CD4-positive, alpha-beta memory T cell (primary cell): ENCODE data around the gene IDH1. TPM values are rescaled to one million over a fixed set of nuclear protein-coding genes. Genes with fewer than 3 reads are reported as not detected.

Source experiments
- CTCF ChIA-PET: fragments of 350-600 bp; sonication (Branson Sonifier 250); formaldehyde crosslinking; loops from one replicate; lab custom pipeline; 2021; ENCODE audit warnings: inconsistent platforms; ENCODE audit not compliant: partially characterized antibody; lab: Charles Lee
- POLR2A ChIA-PET: fragments of 350-600 bp; sonication (Branson Sonifier 250); formaldehyde crosslinking; loops from one replicate; lab custom pipeline; 2021; ENCODE audit not compliant: partially characterized antibody; lab: Charles Lee
- DNase-seq, 5 donors: peaks; one replicate each; pipeline versions ENCODE4 v3.0.0 to v3.0.0-alpha.2; 2020 to 2022; ENCODE audit warnings: mixed read lengths in 1 of 5
- H3K27ac ChIP-seq: one replicate; pipeline ENCODE4 v1.7.0; 2013; ENCODE audit warnings: low read depth, low read length
- H3K27me3 ChIP-seq: 2 replicates; pipeline ENCODE4 v1.7.0; 2013; ENCODE audit warnings: mild to moderate bottlenecking, low read length, moderate library complexity; ENCODE audit not compliant: insufficient read depth
- H3K36me3 ChIP-seq: 2 replicates; pipeline ENCODE4 v1.7.0; 2013; ENCODE audit warnings: mild to moderate bottlenecking, low read length, moderate library complexity; ENCODE audit not compliant: insufficient read depth
- H3K4me1 ChIP-seq: 2 replicates; pipeline ENCODE4 v1.7.0; 2013; ENCODE audit warnings: mild to moderate bottlenecking, low read length, moderate library complexity; ENCODE audit not compliant: insufficient read depth
- H3K4me3 ChIP-seq, 2 donors: one replicate each; pipeline ENCODE4 v1.7.0; 2013; ENCODE audit warnings: low read length in 2 of 2, mild to moderate bottlenecking in 1 of 2
- H3K9me3 ChIP-seq, 2 donors: one replicate each; pipeline ENCODE4 v1.7.0; 2013; ENCODE audit warnings: low read length in 2 of 2, control low read depth in 1 of 2; ENCODE audit not compliant: control insufficient read depth in 1 of 2
- H3K27ac Mint-ChIP-seq, 7 donors: one replicate each; pipeline ENCODE4 v1.8.0; 2020 to 2021; ENCODE audit warnings: mixed read lengths in 7 of 7, mild to moderate bottlenecking in 6 of 7, inconsistent platforms in 3 of 7, moderate library complexity in 3 of 7
- H3K27me3 Mint-ChIP-seq, 2 donors: one replicate each; pipeline ENCODE4 v1.8.0; 2020 to 2021; ENCODE audit warnings: mixed read lengths in 2 of 2
- H3K36me3 Mint-ChIP-seq, 2 donors: one replicate each; pipeline ENCODE4 v1.8.0; 2020 to 2021; ENCODE audit warnings: mixed read lengths in 2 of 2, inconsistent platforms in 1 of 2, mild to moderate bottlenecking in 1 of 2
- H3K4me1 Mint-ChIP-seq, 4 donors: one replicate each; pipeline ENCODE4 v1.8.0; 2020 to 2021; ENCODE audit warnings: mixed read lengths in 4 of 4, mild to moderate bottlenecking in 1 of 4
- H3K4me3 Mint-ChIP-seq, 8 donors: one replicate each; pipeline ENCODE4 v1.8.0; 2020 to 2021; ENCODE audit warnings: mixed read lengths in 8 of 8, mild to moderate bottlenecking in 7 of 8, moderate library complexity in 6 of 8, inconsistent platforms in 3 of 8
- H3K9me3 Mint-ChIP-seq, 8 donors: one replicate each; pipeline ENCODE4 v1.8.0; 2020 to 2021; ENCODE audit warnings: mixed read lengths in 8 of 8, mild to moderate bottlenecking in 5 of 8, inconsistent platforms in 3 of 8, moderate library complexity in 1 of 8
- intact Hi-C: fragments of 100-400 bp; cut with micrococcal nuclease; formaldehyde crosslinking; loops from one replicate; pipeline ENCODE4 v1.15.1; 2023
- polyA plus RNA-seq, 2 donors: library from polyadenylated mRNA; unstranded; fragments of 300-500 nt; fragmentation: Illumina TruSeq; gene quantifications; one replicate each; pipeline ENCODE4 v1.2.3, GENCODE V29; 2021
- total RNA-seq, 2 experiments: library from RNA; stranded (reverse); gene quantifications; one replicate each; pipeline ENCODE4 v1.2.3, GENCODE V29; 2021

IDH1 gene
- 10 to 100 TPM; 25.6 to 25.9 TPM for total RNA-seq
- 1 to 10 TPM; 5.9 to 6.1 TPM for polyA plus RNA-seq

DNA sequence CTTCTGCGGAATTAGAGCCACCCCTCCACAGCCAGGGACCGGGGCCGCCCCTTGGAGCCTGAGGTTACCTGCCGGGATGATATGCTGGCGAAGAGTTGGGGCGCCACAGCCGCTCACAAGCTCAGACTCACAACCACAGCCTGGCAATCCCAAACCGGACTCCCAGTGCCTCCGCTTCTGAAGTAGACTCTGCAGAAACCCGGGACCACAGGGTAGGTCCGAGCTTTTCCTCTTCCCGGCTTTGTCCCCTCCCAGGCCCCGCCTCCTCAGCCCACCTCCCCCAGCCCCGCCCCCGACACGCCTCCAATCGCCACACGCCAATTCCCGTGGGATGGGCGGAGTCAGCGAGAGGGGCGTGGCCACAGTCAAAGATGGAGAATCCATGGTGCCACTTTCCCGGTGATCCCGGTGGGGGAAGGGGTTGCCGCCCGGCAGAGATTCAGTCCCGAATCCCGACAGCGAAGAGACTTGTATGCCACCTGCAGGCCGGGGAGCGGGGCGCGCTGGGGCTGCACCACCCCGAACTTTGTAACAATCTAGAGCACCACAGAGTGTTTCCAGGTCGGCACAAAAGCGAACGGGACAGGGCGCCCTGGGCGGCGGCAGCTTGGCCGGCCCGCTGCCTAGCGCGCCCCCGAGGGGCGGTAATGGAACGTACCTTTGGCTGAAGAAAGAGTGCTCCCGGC lies at the start of gene IDH1:
TSS of gene IDH1 (minus strand) at position 201 of the 686 bp plus-strand sequence. CDS start 3,520 bp downstream, outside the sequence.
- H3K27ac Mint-ChIP-seq, result peak within 1 kb of the TSS; percentile 79 to 94 (median 86)
- peak within 1 kb of the TSS; percentile 93 to 100 (median 98) for H3K4me3 Mint-ChIP-seq
- Histone ChIP-seq H3K4me1 (peaks cover 14% of the 10 kb centered on the region), H3K27ac (peak within 1 kb of the TSS; percentile 43), H3K36me3 (peaks cover 7% of the 10 kb centered on the region), H3K9me3 (no peaks in the 10 kb centered on the region), H3K27me3 (no peaks in the 10 kb centered on the region), H3K4me3 (peak within 1 kb of the TSS; percentile 91 to 92)
- H3K9me3 Mint-ChIP-seq, result peaks cover 0 to 3% (median 0%) of the 10 kb centered on the region in 8 donors
- peaks cover 13 to 36% of the 10 kb centered on the region in 2 donors for H3K36me3 Mint-ChIP-seq
- intact Hi-C loops, result loop anchor here (1.0 to 5.0 kb wide), 4 partner anchors 11 to 1488 kb away; partner anchors contain the start of genes CCNYL1, FASTKD2, MDH1B and PIKFYVE
- ChIA-PET CTCF (interaction anchor here (0.8 to 6.6 kb wide), 9 partner anchors 15 to 229 kb away, joined by 3 to 138 read pairs (median 4); partner anchors contain the start of gene PIKFYVE), POLR2A (interaction anchor here (1.1 to 5.2 kb wide), 4 partner anchors 11 to 544 kb away, joined by 3 to 94 read pairs (median 8); partner anchors contain the start of genes CCNYL1 and PIKFYVE)
- peak; percentile 85 to 92 (median 88) for DNase-seq
- no peaks in the 10 kb centered on the region for H3K27me3 Mint-ChIP-seq
- peaks cover 12 to 32% (median 18%) of the 10 kb centered on the region in 4 donors for H3K4me1 Mint-ChIP-seq

GRCh38 chr2:208304157-208304556 lies 49.3 kb upstream of the IDH1 start:
- Mint-ChIP-seq H3K27me3 (no peaks in the 10 kb centered on the region), H3K36me3 (peaks cover 62 to 66% of the 10 kb centered on the region in 2 donors), H3K27ac (no peak overlapping the region), H3K4me3 (no peak overlapping the region), H3K9me3 (no peaks in the 10 kb centered on the region), H3K4me1 (peaks cover 0 to 4% (median 3%) of the 10 kb centered on the region in 4 donors)
- CTCF ChIA-PET, result interaction anchor here (1.2 kb wide), 1 partner anchor 69 kb away, joined by 3 read pairs; no protein-coding TSS in a partner anchor
- DNase-seq, result no peak
- POLR2A ChIA-PET, result no interaction called here
- Histone ChIP-seq H3K4me1 (no peaks in the 10 kb centered on the region), H3K36me3 (peaks cover 37% of the 10 kb centered on the region), H3K27ac (no peak overlapping the region), H3K4me3 (no peak overlapping the region), H3K9me3 (no peaks in the 10 kb centered on the region), H3K27me3 (no peaks in the 10 kb centered on the region)
- intact Hi-C loops, result no loop called here

GRCh38 chr2:208300847-208301618 lies 46.2 kb upstream of the IDH1 start:
- no peaks in the 10 kb centered on the region for H3K4me1 ChIP-seq
- Mint-ChIP-seq H3K4me3 (no peak overlapping the region), H3K27ac (no peak overlapping the region), H3K9me3 (no peaks in the 10 kb centered on the region), H3K27me3 (no peaks in the 10 kb centered on the region), H3K36me3 (peaks cover 52 to 67% of the 10 kb centered on the region in 2 donors), H3K4me1 (peaks cover under 1 to 8% (median 5%) of the 10 kb centered on the region in 4 donors)
- ChIA-PET POLR2A (no interaction called here), CTCF (interaction anchor here (0.9 kb wide), 1 partner anchor 72 kb away, joined by 3 read pairs; no protein-coding TSS in a partner anchor)
- H3K9me3 ChIP-seq, result no peaks in the 10 kb centered on the region
- no peak for DNase-seq
- peaks cover 44% of the 10 kb centered on the region for H3K36me3 ChIP-seq
- no peak overlapping the region for H3K27ac ChIP-seq
- no peak overlapping the region for H3K4me3 ChIP-seq
- intact Hi-C loops, result no loop called here
- no peaks in the 10 kb centered on the region for H3K27me3 ChIP-seq

DNA sequence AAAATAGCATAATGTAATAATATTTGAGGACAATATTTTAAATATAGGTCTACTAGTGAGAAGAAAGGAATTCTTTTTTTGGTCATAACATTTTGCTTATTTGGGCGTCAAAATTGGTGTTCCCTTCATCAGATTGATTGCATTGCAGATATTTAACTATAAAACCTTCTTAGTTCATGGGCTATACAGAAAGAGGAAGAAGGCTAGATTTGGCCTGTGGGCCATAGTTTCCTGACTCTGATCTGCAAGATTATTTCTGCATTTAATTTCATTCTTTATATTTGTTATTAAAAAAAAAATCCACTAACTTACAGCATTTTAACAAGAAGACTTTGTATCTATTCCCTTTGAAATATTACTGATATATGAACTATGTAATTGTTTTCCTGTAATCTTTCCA lies 43.1 kb upstream of the IDH1 start:
- no peak overlapping the region for H3K27ac Mint-ChIP-seq
- Histone ChIP-seq H3K9me3 (no peaks in the 10 kb centered on the region), H3K27ac (no peak overlapping the region), H3K4me1 (peaks cover 7% of the 10 kb centered on the region), H3K27me3 (no peaks in the 10 kb centered on the region), H3K36me3 (peaks cover 33% of the 10 kb centered on the region), H3K4me3 (no peak overlapping the region)
- H3K4me3 Mint-ChIP-seq, result no peak overlapping the region
- ChIA-PET POLR2A (no interaction called here), CTCF (no interaction called here)
- H3K36me3 Mint-ChIP-seq, result peaks cover 54 to 72% of the 10 kb centered on the region in 2 donors
- no peaks in the 10 kb centered on the region for H3K9me3 Mint-ChIP-seq
- DNase-seq, result no peak
- no peaks in the 10 kb centered on the region for H3K27me3 Mint-ChIP-seq
- intact Hi-C loops, result no loop called here
- peaks cover 15 to 32% (median 23%) of the 10 kb centered on the region in 4 donors for H3K4me1 Mint-ChIP-seq

GRCh38 chr2:208296610-208297009 lies 41.7 kb upstream of the IDH1 start:
- intact Hi-C loops, result no loop called here
- Mint-ChIP-seq H3K4me3 (no peak overlapping the region), H3K27me3 (no peaks in the 10 kb centered on the region), H3K27ac (peak overlapping the region in 2 of 7 donors; percentile 21 to 34), H3K4me1 (peaks cover 23 to 42% (median 34%) of the 10 kb centered on the region in 4 donors), H3K9me3 (no peaks in the 10 kb centered on the region), H3K36me3 (peaks cover 61 to 77% of the 10 kb centered on the region in 2 donors)
- Histone ChIP-seq H3K27me3 (no peaks in the 10 kb centered on the region), H3K9me3 (no peaks in the 10 kb centered on the region), H3K4me3 (no peak overlapping the region), H3K27ac (no peak overlapping the region), H3K4me1 (peaks cover 7% of the 10 kb centered on the region), H3K36me3 (peaks cover 26% of the 10 kb centered on the region)
- DNase-seq, result no peak
- ChIA-PET CTCF (no interaction called here), POLR2A (no interaction called here)

DNA sequence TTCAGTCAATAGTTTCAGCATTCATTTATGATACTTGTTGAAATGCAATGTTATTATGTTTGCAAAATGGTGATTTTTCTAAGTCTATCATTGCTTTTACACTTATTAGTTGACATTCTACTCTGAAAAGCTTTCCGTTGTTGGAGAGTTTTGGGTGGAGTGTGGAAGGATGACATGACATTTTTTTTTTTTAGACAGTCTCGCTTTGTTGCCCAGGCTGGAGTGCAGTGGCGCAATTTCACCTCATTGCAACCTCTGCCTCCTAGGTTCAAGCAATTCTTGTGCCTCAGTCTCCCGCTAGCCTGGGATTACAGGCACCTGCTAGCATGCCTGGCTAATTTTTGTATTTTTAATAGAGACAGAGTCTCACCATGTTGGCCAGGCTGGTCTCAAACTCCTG lies 41.0 kb upstream of the IDH1 start:
- ChIA-PET CTCF (no interaction called here), POLR2A (no interaction called here)
- no peaks in the 10 kb centered on the region for H3K9me3 ChIP-seq
- Mint-ChIP-seq H3K27ac (no peak overlapping the region), H3K4me1 (peaks cover 29 to 48% (median 41%) of the 10 kb centered on the region in 4 donors), H3K4me3 (no peak overlapping the region), H3K27me3 (no peaks in the 10 kb centered on the region), H3K9me3 (peaks cover 0 to 3% (median 0%) of the 10 kb centered on the region in 8 donors), H3K36me3 (peaks cover 65 to 77% of the 10 kb centered on the region in 2 donors)
- H3K4me3 ChIP-seq, result no peak overlapping the region
- peaks cover 7% of the 10 kb centered on the region for H3K4me1 ChIP-seq
- H3K27ac ChIP-seq, result no peak overlapping the region
- intact Hi-C loops, result no loop called here
- no peaks in the 10 kb centered on the region for H3K27me3 ChIP-seq
- peaks cover 18% of the 10 kb centered on the region for H3K36me3 ChIP-seq
- DNase-seq, result no peak
